Stimulated activated CD4-positive, alpha-beta T cell treated with anti-CD3 and anti-CD28 coated beads, Interleukin-12 subunit alpha, Interleukin-12 subunit beta, amount 100 ng/mL, for 4 hours (primary cell): ENCODE measurements around the gene MATR3.

Experiments used
- DNase-seq: peaks from one replicate; pipeline ENCODE4 v3.0.0-alpha.2; 2020

MATR3 gene

DNA sequence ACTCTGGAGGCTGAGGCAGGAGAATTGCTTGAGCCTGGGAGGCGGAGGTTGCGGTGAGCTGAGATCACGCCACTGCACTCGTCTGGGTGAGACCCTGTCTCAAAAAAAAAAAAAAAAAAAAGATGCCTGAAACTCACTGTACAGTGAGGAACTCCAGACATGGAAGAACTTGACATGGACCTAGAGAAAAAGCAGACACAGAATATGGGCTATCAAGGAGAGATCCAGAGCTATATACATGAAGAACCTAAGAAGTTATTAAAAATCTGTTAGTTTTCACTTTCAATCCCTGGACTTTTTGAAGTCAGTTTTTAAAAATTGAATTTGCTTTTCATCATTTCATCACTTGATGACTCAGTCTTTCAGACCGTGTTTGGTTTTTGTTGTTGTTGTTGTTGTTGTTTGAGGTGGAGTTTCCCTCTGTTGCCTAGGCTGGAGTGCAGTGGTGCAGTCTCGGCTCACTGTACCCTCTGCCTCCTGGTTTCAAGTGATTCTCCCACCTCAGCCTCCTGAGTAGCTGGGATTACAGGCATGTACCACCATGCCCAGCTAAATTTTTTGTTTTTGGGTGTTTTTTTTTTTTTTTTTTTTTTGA lies 68.4 kb downstream of the MATR3 start:
- DNase-seq, result no peak

DNA sequence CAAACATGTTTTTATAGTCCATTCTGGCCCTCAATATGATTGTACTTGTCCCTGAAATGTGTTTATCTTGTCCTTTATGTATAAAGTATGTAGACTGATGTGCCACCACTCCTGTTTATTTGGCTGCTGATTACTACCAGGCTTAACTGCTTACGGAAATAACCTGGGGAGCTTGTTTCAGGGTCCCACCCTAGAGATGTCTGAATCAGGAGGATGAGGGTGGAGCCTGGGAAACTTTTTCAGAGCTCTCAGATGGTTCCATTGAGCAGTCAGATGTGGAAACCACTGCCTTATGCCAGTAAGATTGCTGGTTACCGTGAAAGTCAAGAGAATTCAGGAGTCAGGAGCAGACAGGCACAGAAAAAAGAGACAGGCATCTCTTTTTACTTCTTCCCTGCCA lies 70.4 kb downstream of the MATR3 start:
- no peak for DNase-seq

DNA sequence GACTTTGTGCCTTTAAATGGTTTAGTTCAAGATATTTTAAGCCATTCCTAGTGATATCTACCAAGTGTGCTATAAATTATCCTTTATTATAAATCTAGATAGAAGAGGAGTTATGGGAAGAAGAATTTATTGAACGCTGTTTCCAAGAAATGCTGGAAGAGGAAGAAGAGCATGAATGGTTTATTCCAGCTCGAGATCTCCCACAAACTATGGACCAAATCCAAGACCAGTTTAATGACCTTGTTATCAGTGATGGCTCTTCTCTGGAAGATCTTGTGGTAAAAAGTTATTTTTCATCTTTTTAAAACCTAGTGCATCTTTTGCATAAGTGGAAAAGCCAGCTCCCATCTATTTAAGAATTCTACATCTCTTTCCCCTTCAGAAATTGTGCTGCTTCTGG lies 70.9 kb downstream of the MATR3 start:
- DNase-seq, result no peak

- no peak for DNase-seq
Measured at GRCh38 chr5:139368613-139369012, 75.1 kb downstream of the MATR3 start.

- no peak for DNase-seq
Measured at GRCh38 chr5:139369181-139369580, 75.6 kb downstream of the MATR3 start.

GRCh38 chr5:139371482-139372435 lies 78.2 kb downstream of the MATR3 start:
- DNase-seq, result no peak

- DNase-seq, result no peak
Measured at GRCh38 chr5:139374909-139375308, 81.4 kb downstream of the MATR3 start.

GRCh38 chr5:139376364-139376763 lies 82.8 kb downstream of the MATR3 start:
- no peak for DNase-seq

DNA sequence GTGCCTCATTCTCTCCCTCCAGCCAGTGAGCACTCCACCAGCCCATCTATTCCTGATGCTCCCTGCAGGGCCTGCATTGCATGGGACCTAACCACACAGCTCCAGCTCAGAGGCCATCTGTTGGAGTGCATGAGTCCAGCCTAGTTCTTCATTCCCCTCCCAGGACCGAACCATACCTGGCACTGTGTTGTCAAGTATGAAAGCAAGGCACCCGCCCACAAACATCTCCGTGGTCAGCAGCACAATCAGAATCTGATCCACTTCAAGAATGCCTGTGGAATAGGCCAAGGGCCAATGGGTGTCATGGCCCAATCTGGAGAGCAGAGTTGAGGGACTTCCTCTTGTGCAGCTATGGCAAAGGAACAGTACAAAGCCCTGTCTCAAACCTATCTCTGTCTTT lies 83.7 kb downstream of the MATR3 start:
- no peak for DNase-seq

- DNase-seq, result no peak
Measured at GRCh38 chr5:139378101-139378825, 84.7 kb downstream of the MATR3 start.

DNA sequence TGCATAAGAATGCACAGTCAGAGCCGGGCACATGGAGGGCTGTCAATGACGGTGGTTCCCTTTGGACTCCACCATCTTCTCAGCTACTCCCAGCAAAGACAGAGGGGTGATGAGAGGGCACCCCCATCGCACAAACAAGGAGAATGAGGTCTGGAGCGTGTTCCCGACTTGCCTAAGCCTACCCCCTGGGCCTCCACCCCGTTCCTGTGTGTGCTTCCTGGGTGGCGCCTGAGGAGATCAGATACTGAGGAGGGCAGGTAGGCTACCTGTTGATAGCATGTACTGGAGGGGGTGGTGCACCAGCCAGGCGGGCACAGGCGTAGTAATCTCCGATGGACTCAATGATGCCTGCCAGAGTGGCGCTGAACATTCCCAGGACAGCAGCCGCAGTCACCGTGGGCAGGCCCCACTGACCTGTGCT lies 85.4 kb downstream of the MATR3 start:
- no peak for DNase-seq

- no peak for DNase-seq
Measured at GRCh38 chr5:139379626-139380449, 86.3 kb downstream of the MATR3 start.
